K562 (cell line): ENCODE data around the gene SRCAP. TPM values are rescaled to one million over a fixed set of nuclear protein-coding genes. Genes with fewer than 3 reads are reported as not detected.

Source experiments
- ATAC-seq: fragments of 200-7000 bp; cut with Tn5 transposase; 3 replicates; pipeline ENCODE4 v1.9.1; 2020; ENCODE audit warnings: moderate library complexity
- BruUV-seq: library from RNA; stranded (reverse); fragments of 400-500 nt; replicated peaks from 2 replicates; lab custom pipeline; 2021; lab: Mats Ljungman, UMichigan
- CTCF ChIA-PET: fragments of 300-600 bp; formaldehyde crosslinking; extraction: SDS; loops from one replicate; lab custom pipeline; 2021; ENCODE audit warnings: low intra/inter-chr PET ratio; lab: Yijun Ruan, JAX
- POLR2A ChIA-PET: fragments of 300-600, 350-650 bp; sonication (Branson Sonifier 250); formaldehyde crosslinking; extraction: SDS; loops from one replicate; lab custom pipeline; 2021; ENCODE audit warnings: antibody characterized with exemption, inconsistent platforms; lab: Yijun Ruan, JAX
- DNase-seq, 4 experiments: peaks; one replicate each; pipeline versions ENCODE4 v3.0.0 to v3.0.0-alpha.2; 2011 to 2018; ENCODE audit warnings: low spot score in 3 of 4, mixed read lengths in 3 of 4; ENCODE audit errors: extremely low read depth in 1 of 4
- FAIRE-seq: peaks from 2 replicates; lab custom pipeline; 2011; peaks lifted over from hg19 to GRCh38; lab: Jason Lieb, UNC
- H2AFZ ChIP-seq: 2 replicates; pipeline ENCODE4 v1.6.0; 2011; ENCODE audit warnings: low read depth, low read length, control low read depth, inconsistent platforms
- H3K27ac ChIP-seq: fragments of 200-600 bp; 3 replicates; pipeline ENCODE4 v1.8.0; 2011; ENCODE audit warnings: low read depth, mild to moderate bottlenecking, control low read depth, inconsistent platforms, low read length, moderate library complexity, mixed read lengths; ENCODE audit errors: extremely low read depth
- H3K27me3 ChIP-seq, 2 experiments: fragments of 300-600 bp in 1 of 2; 2 replicates in 1 of 2; 3 replicates in 1 of 2; pipeline versions ENCODE4 v1.6.0 to v1.8.0; 2011; ENCODE audit warnings: inconsistent platforms in 2 of 2, low read length in 2 of 2, mild to moderate bottlenecking in 1 of 2, mixed read lengths in 1 of 2, moderate library complexity in 1 of 2; ENCODE audit not compliant: control insufficient read depth in 2 of 2, insufficient read depth in 2 of 2
- H3K36me3 ChIP-seq: fragments of 300-600 bp; 3 replicates; pipeline ENCODE4 v1.8.0; 2011; ENCODE audit warnings: mild to moderate bottlenecking, low read length, inconsistent platforms; ENCODE audit not compliant: control insufficient read depth, insufficient read depth
- H3K4me1 ChIP-seq, 2 experiments: fragments of 200-600 bp in 1 of 2; replicated peaks in 1 of 2; 2 replicates in 1 of 2; 3 replicates in 1 of 2; pipeline versions ENCODE4 v1.5.1 to v1.8.0; 2011; ENCODE audit warnings: inconsistent platforms in 2 of 2, low read length in 2 of 2, mild to moderate bottlenecking in 1 of 2, mixed read lengths in 1 of 2, moderate library complexity in 1 of 2; ENCODE audit not compliant: control insufficient read depth in 2 of 2, insufficient read depth in 2 of 2
- H3K4me2 ChIP-seq: 2 replicates; pipeline ENCODE4 v1.6.1; 2011; ENCODE audit warnings: low read length, control low read depth, inconsistent platforms, mixed read lengths; ENCODE audit not compliant: insufficient read depth
- H3K4me3 ChIP-seq: fragments of 200-600 bp; sonication (generic), shearing (Covaris generic); 2 replicates; pipeline ENCODE4 v1.5.1; 2016; ENCODE audit warnings: control low read depth, inconsistent platforms
- H3K79me2 ChIP-seq: fragments of 200-600 bp; 3 replicates; pipeline ENCODE4 v1.8.0; 2011; ENCODE audit warnings: low read length, inconsistent platforms; ENCODE audit not compliant: control insufficient read depth, insufficient read depth
- H3K9ac ChIP-seq, 2 experiments: 2 replicates each; pipeline versions ENCODE4 v1.6.0 to v1.6.1; 2011; ENCODE audit warnings: low read depth in 2 of 2, low read length in 2 of 2, control low read depth in 1 of 2, inconsistent platforms in 1 of 2, mild to moderate bottlenecking in 1 of 2, mixed read lengths in 1 of 2; ENCODE audit not compliant: insufficient read depth in 1 of 2
- H3K9me1 ChIP-seq: one replicate; pipeline ENCODE4 v1.6.0; 2011; ENCODE audit warnings: inconsistent platforms, mild to moderate bottlenecking, low read length, moderate library complexity; ENCODE audit not compliant: control insufficient read depth, insufficient read depth
- H3K9me3 ChIP-seq: replicated peaks from 2 replicates; pipeline ENCODE4 v1.5.1; 2011; ENCODE audit warnings: low read depth, low read length, inconsistent platforms; ENCODE audit not compliant: control insufficient read depth, insufficient read depth
- H4K20me1 ChIP-seq: replicated peaks from 2 replicates; pipeline ENCODE4 v1.6.1; 2011; ENCODE audit warnings: low read length, inconsistent platforms, mixed read lengths; ENCODE audit not compliant: control insufficient read depth, insufficient read depth
- BRCA1 ChIP-seq, 2 experiments: fragments of 450-650 bp in 1 of 2; sonication (generic) in 1 of 2; formaldehyde crosslinking in 1 of 2; IDR thresholded peaks; 2 replicates each; pipeline versions ENCODE4 v1.5.0 to v1.6.1; 2017 to 2020; ENCODE audit warnings: mild to moderate bottlenecking in 1 of 2, missing genetic modification reagents in 1 of 2
- KAT8 ChIP-seq: fragments of 450-650 bp; IDR thresholded peaks from 2 replicates; pipeline ENCODE4 v1.6.1; 2016; ENCODE audit warnings: low read depth, mild to moderate bottlenecking
- WGBS: fragments of 100-300 bp; shearing (Covaris generic); methylation state at CpG from one replicate; pipeline ENCODE4 v1.1.6; 2016; ENCODE audit warnings: low coverage, mixed read lengths; ENCODE audit not compliant: insufficient coverage; ENCODE audit errors: missing lambda C conversion rate; 5-methylcytosine and 5-hydroxymethylcytosine counted together
- in situ Hi-C: fragments of 300-500 bp; cut with MboI; formaldehyde crosslinking; loops from 4 replicates; pipeline ENCODE4 v1.15.0; 2018; ENCODE audit warnings: inconsistent platforms, mixed read lengths
- intact Hi-C: fragments of 100-400 bp; cut with micrococcal nuclease; formaldehyde crosslinking; loops from 2 replicates; pipeline ENCODE4 v1.14.2; 2022
- polyA plus RNA-seq, 8 experiments: library from polyadenylated mRNA; depleted of rRNA in 4 of 8; stranded (reverse) in 5 of 8; unstranded in 3 of 8; fragments of >200 nt; fragmentation: Nextera tagmentation in 2 of 8; fragmentation: Illumina TruSeq in 1 of 8; extraction: Ambion mirVana in 2 of 8; extraction: Trizol in 1 of 8; gene quantifications; 2 replicates each; pipeline versions ENCODE4 v1.2.1 to v1.2.3, GENCODE V29; 2011 to 2014; ENCODE audit warnings: inconsistent platforms in 1 of 8, missing spikeins in 1 of 8
- total RNA-seq, 7 experiments: library from RNA; depleted of rRNA in 6 of 7; stranded (reverse); fragments of >200 nt in 6 of 7; fragmentation: Illumina TruSeq in 2 of 7; extraction: Trizol in 2 of 7; gene quantifications; 2 replicates each; pipeline versions ENCODE4 v1.2.1 to v1.2.3, GENCODE V29; 2011 to 2021; ENCODE audit warnings: low replicate concordance in 1 of 7
- TF ChIP-seq, protein P1 (sequence below): sonication (generic); formaldehyde crosslinking; IDR thresholded peaks from 2 replicates; pipeline ENCODE4 v1.8.0; 2022; ENCODE audit warnings: missing genetic modification reagents, mild to moderate bottlenecking, borderline replicate concordance

The SRCAP gene
- total and polyA plus RNA-seq, 9 of the 15 experiments (the other 6 are each of a cell fraction or from before 2014, with no cell fraction given) = 0.21 to 62.6 (median 5.8) TPM

DNA sequence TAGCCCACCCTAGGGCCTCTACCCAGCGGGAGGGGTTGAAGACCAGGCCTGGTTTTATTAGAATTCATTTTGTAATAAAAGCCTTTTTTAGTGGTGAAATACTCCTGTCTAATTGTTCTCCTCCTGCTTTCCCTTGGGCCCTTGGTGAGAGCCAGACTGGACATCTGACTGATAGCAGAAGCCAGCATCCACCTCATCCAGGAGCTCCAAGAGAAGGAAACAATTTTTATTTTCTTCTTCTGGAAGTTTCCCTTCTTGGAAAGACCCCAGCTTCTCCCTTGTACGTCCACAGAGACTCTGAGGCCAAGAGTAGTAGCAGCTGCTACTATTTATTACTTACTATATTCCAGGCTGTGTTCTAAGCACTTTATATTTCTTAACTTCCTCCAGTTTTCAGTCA lies 45.2 kb downstream of the SRCAP start (continued):
- TF ChIP-seq BRCA1 (IDR thresholded peaks at IDR 0.05) (no peak), BRCA1 (CRISPR knock-in tag; IDR thresholded peaks at IDR 0.05) (no peak)
- TF ChIP-seq, protein P1, sequence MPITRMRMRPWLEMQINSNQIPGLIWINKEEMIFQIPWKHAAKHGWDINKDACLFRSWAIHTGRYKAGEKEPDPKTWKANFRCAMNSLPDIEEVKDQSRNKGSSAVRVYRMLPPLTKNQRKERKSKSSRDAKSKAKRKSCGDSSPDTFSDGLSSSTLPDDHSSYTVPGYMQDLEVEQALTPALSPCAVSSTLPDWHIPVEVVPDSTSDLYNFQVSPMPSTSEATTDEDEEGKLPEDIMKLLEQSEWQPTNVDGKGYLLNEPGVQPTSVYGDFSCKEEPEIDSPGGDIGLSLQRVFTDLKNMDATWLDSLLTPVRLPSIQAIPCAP (CRISPR knock-in tag) = no peak

DNA sequence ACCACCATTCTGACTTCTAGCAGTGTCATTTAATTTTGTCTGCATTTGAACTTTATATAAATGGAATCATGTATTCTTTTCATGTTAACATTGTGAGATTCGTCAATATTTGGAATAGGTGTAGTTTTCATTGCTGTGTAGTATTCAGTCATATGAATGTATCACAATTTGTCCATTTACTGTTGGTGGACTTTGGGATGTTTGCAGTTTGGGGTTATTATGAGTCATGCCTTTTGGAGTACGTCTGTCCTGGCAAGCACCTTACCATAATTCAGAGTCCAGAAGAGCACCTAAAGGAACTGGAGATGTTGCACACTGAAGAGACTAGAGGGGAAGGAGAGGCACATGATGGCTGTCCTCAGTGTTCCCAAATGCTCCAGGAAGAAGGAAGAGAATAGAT lies 46.1 kb downstream of the SRCAP start:
- Histone ChIP-seq H3K9me3 (no peaks in the 10 kb centered on the region), H3K27ac (no peak overlapping the region), H3K4me3 (no peak overlapping the region), H2AFZ (no peak overlapping the region), H3K79me2 (peaks cover 17% of the 10 kb centered on the region), H3K9me1 (no peaks in the 10 kb centered on the region), H3K27me3 (no peaks in the 10 kb centered on the region), H4K20me1 (no peaks in the 10 kb centered on the region), H3K4me1 (peaks cover 14 to 21% of the 10 kb centered on the region in 2 experiments; a peak in 4 of 5 replicates), H3K36me3 (peaks cover 58% of the 10 kb centered on the region), H3K4me2 (no peak overlapping the region), H3K9ac (no peak overlapping the region)
- no TSS peak for BruUV-seq
- FAIRE-seq (no peak), DNase-seq (no peak), ATAC-seq (no peak)
- no peak for TF ChIP-seq KAT8
- ChIA-PET POLR2A (no interaction called here), CTCF (no interaction called here)
- in situ Hi-C loops (no loop called here), intact Hi-C loops (no loop called here)
- 60% methylated on average over 2 of the region's 2 CpGs for WGBS
